BJ (cell line): ENCODE measurements around the gene PRR5L. TPM values are rescaled to one million over a fixed set of nuclear protein-coding genes. Genes with fewer than 3 reads are reported as not detected.
A peak's percentile ranks its signal among the peaks of the same experiment; 100 is the strongest.

Experiments
- CTCF ChIA-PET: fragments of 350-600 bp; formaldehyde crosslinking; extraction: SDS; loops from one replicate; lab custom pipeline; 2021; ENCODE audit warnings: antibody characterized with exemption, inconsistent platforms; lab: Yijun Ruan, JAX
- POLR2A ChIA-PET: fragments of 300-600 bp; sonication (Branson Sonifier 250); formaldehyde crosslinking; extraction: SDS; loops from one replicate; lab custom pipeline; 2021; ENCODE audit warnings: antibody characterized with exemption; lab: Charles Lee
- DNase-seq: peaks from one replicate; pipeline ENCODE4 v3.0.0-alpha.2; 2011; ENCODE audit warnings: low read depth
- H3K27me3 ChIP-seq: 2 replicates; pipeline ENCODE4 v1.6.0; 2011; ENCODE audit warnings: low read length; ENCODE audit not compliant: control insufficient read depth, insufficient read depth
- H3K36me3 ChIP-seq: 2 replicates; pipeline ENCODE4 v1.5.1; 2011; ENCODE audit warnings: low read length; ENCODE audit not compliant: control insufficient read depth, insufficient read depth
- H3K4me3 ChIP-seq: 2 replicates; pipeline ENCODE4 v1.5.1; 2011; ENCODE audit warnings: low read depth, mild to moderate bottlenecking, control low read depth, low read length
- polyA plus RNA-seq: library from polyadenylated mRNA; depleted of rRNA; stranded (reverse); fragments of >200 nt; gene quantifications from 2 replicates; pipeline ENCODE4 v1.2.3, GENCODE V29; 2011
- TF ChIP-seq, protein P1 (sequence below): IDR thresholded peaks from 2 replicates; pipeline ENCODE4 v1.5.1; 2011; ENCODE audit warnings: low read depth, mild to moderate bottlenecking, control low read depth, inconsistent platforms, low read length, moderate library complexity; ENCODE audit not compliant: insufficient read depth

The PRR5L gene
- polyA plus RNA-seq, 1 experiment: 13.3 TPM

GRCh38 chr11:36499315-36499714, 203.2 kb downstream of the PRR5L start:
- no peaks in the 10 kb centered on the region for H3K27me3 ChIP-seq
- no peak for DNase-seq
- ChIA-PET CTCF (interaction anchor here (0.6 to 1.4 kb wide), 2 partner anchors 10 to 207 kb away, joined by 3 to 6 read pairs (median 5); no protein-coding TSS in a partner anchor), POLR2A (no interaction called here)
- peaks cover 2% of the 10 kb centered on the region; the same call in 1 of the 2 replicates for H3K36me3 ChIP-seq
- TF ChIP-seq, protein P1, sequence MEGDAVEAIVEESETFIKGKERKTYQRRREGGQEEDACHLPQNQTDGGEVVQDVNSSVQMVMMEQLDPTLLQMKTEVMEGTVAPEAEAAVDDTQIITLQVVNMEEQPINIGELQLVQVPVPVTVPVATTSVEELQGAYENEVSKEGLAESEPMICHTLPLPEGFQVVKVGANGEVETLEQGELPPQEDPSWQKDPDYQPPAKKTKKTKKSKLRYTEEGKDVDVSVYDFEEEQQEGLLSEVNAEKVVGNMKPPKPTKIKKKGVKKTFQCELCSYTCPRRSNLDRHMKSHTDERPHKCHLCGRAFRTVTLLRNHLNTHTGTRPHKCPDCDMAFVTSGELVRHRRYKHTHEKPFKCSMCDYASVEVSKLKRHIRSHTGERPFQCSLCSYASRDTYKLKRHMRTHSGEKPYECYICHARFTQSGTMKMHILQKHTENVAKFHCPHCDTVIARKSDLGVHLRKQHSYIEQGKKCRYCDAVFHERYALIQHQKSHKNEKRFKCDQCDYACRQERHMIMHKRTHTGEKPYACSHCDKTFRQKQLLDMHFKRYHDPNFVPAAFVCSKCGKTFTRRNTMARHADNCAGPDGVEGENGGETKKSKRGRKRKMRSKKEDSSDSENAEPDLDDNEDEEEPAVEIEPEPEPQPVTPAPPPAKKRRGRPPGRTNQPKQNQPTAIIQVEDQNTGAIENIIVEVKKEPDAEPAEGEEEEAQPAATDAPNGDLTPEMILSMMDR: no peak
- no peak overlapping the region for H3K4me3 ChIP-seq

- TF ChIP-seq, protein P1: no peak
- ChIA-PET CTCF (interaction anchor here (0.5 to 3.2 kb wide), 6 partner anchors 8 to 208 kb away, joined by 3 to 27 read pairs (median 3); partner anchors contain the start of gene TRAF6), POLR2A (no interaction called here)
- peak; percentile 80 for DNase-seq
- Histone ChIP-seq H3K27me3 (no peaks in the 10 kb centered on the region), H3K36me3 (peaks cover 2% of the 10 kb centered on the region; the same call in 1 of the 2 replicates), H3K4me3 (no peak overlapping the region)
Measured at GRCh38 chr11:36500315-36500721, 204.2 kb downstream of the PRR5L start.

- POLR2A ChIA-PET: no interaction called here
- Histone ChIP-seq H3K36me3 (peaks cover 2% of the 10 kb centered on the region; the same call in 1 of the 2 replicates), H3K27me3 (no peaks in the 10 kb centered on the region), H3K4me3 (no peak overlapping the region)
- TF ChIP-seq, protein P1: no peak
- CTCF ChIA-PET: interaction anchor here (0.9 to 3.2 kb wide), 4 partner anchors 9 to 246 kb away, joined by 3 to 27 read pairs (median 8); partner anchors contain the start of gene TRAF6
- DNase-seq: no peak
Measured at GRCh38 chr11:36501236-36501635, 205.1 kb downstream of the PRR5L start.

GRCh38 chr11:36507824-36508489, 211.9 kb downstream of the PRR5L start:
- Histone ChIP-seq H3K4me3 (peak overlapping the region; percentile 16), H3K27me3 (no peaks in the 10 kb centered on the region), H3K36me3 (no peaks in the 10 kb centered on the region)
- TF ChIP-seq, protein P1: no peak
- ChIA-PET POLR2A (no interaction called here), CTCF (interaction anchor here (1.0 to 2.8 kb wide), 4 partner anchors 13 to 215 kb away, joined by 3 to 10 read pairs (median 6); no protein-coding TSS in a partner anchor)
- no peak for DNase-seq

- TF ChIP-seq, protein P1: no peak
- POLR2A ChIA-PET: interaction anchor here (0.7 kb wide), 1 partner anchor 953 kb away, joined by 3 read pairs; no protein-coding TSS in a partner anchor
Measured at GRCh38 chr11:36508743-36509142, 212.7 kb downstream of the PRR5L start.

More at GRCh38 chr11:36508743-36509142, 212.7 kb downstream of the PRR5L start:
- DNase-seq: no peak
- CTCF ChIA-PET: interaction anchor here (0.6 to 2.8 kb wide), 8 partner anchors 10 to 687 kb away, joined by 3 to 10 read pairs (median 3); no protein-coding TSS in a partner anchor
- no peaks in the 10 kb centered on the region for H3K36me3 ChIP-seq
- peak overlapping the region; percentile 100 for H3K4me3 ChIP-seq
- H3K27me3 ChIP-seq: no peaks in the 10 kb centered on the region
